KMS-11 (cell line): ENCODE data around the gene COPRS.
A peak's percentile ranks its signal among the peaks of the same experiment; 100 is the strongest.

ENCODE experiments used
- H2AFZ ChIP-seq: fragments of 200-600 bp; sonication (generic); 2 replicates; pipeline ENCODE4 v1.6.1; 2016; ENCODE audit warnings: antibody characterized with exemption, mixed run types, low read depth
- H3K27ac ChIP-seq: fragments of 200-600 bp; sonication (generic); 2 replicates; pipeline ENCODE4 v1.6.1; 2016; ENCODE audit warnings: mild to moderate bottlenecking, mixed run types
- H3K27me3 ChIP-seq: fragments of 200-600 bp; sonication (generic); 2 replicates; pipeline ENCODE4 v1.6.1; 2017; ENCODE audit warnings: mild to moderate bottlenecking, low read depth, mixed run types, moderate library complexity; ENCODE audit not compliant: insufficient read depth
- H3K36me3 ChIP-seq: fragments of 200-600 bp; sonication (generic); 2 replicates; pipeline ENCODE4 v1.6.1; 2017; ENCODE audit warnings: mild to moderate bottlenecking, mixed run types; ENCODE audit not compliant: insufficient read depth
- H3K4me1 ChIP-seq: fragments of 200-600 bp; sonication (generic); 2 replicates; pipeline ENCODE4 v1.6.1; 2016; ENCODE audit warnings: mild to moderate bottlenecking, low read depth, mixed run types; ENCODE audit not compliant: poor library complexity, severe bottlenecking
- H3K4me2 ChIP-seq: fragments of 200-600 bp; sonication (generic); 2 replicates; pipeline ENCODE4 v1.7.0; 2016; ENCODE audit warnings: mild to moderate bottlenecking, mixed run types
- H3K4me3 ChIP-seq: fragments of 200-600 bp; sonication (generic); IDR thresholded peaks from 2 replicates; pipeline ENCODE4 v1.6.1; 2017; ENCODE audit warnings: low read depth, low read length, mixed read lengths; ENCODE audit not compliant: insufficient read depth
- H3K79me2 ChIP-seq: fragments of 200-600 bp; sonication (generic); 2 replicates; pipeline ENCODE4 v1.6.1; 2016; ENCODE audit warnings: low read depth, mixed run types; ENCODE audit not compliant: insufficient read depth
- H3K9ac ChIP-seq: fragments of 200-600 bp; sonication (generic); 2 replicates; pipeline ENCODE4 v1.6.1; 2016; ENCODE audit warnings: mild to moderate bottlenecking, mixed run types
- H4K20me1 ChIP-seq: fragments of 200-600 bp; sonication (generic); 2 replicates; pipeline ENCODE4 v1.6.1; 2016; ENCODE audit warnings: mild to moderate bottlenecking, mixed run types; ENCODE audit not compliant: insufficient read depth
- TF ChIP-seq, protein P1 (sequence below): fragments of 200-600 bp; sonication (generic); conservative IDR thresholded peaks from 2 replicates; pipeline ENCODE4 v1.6.1; 2017; ENCODE audit warnings: low read depth, mild to moderate bottlenecking, antibody characterized with exemption, low read length, moderate library complexity, mixed read lengths

Gene COPRS

DNA sequence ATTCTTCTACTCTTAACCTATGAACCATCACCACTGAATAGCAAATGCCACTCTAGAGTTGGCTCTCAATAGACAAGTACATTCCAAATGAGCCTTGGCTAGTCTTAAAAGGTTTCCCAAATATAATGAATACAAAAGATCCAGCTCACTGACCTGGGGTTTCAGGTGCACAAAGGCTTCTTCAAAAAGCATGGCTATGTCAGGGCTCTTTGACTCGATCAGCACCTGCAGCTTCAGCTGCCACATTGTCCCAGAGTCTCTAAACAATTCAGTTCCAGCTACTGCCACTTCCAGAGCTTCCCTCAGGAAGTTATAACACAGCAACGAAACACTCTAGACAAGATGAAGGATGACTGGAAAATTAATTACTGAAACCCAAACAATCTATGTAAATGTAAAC, 16.0 kb upstream of the COPRS start:
- H3K79me2 ChIP-seq: no peaks in the 10 kb centered on the region
- H4K20me1 ChIP-seq: no peaks in the 10 kb centered on the region
- H3K27ac ChIP-seq: no peak overlapping the region
- H3K4me3 ChIP-seq: no peak overlapping the region
- TF ChIP-seq, protein P1, sequence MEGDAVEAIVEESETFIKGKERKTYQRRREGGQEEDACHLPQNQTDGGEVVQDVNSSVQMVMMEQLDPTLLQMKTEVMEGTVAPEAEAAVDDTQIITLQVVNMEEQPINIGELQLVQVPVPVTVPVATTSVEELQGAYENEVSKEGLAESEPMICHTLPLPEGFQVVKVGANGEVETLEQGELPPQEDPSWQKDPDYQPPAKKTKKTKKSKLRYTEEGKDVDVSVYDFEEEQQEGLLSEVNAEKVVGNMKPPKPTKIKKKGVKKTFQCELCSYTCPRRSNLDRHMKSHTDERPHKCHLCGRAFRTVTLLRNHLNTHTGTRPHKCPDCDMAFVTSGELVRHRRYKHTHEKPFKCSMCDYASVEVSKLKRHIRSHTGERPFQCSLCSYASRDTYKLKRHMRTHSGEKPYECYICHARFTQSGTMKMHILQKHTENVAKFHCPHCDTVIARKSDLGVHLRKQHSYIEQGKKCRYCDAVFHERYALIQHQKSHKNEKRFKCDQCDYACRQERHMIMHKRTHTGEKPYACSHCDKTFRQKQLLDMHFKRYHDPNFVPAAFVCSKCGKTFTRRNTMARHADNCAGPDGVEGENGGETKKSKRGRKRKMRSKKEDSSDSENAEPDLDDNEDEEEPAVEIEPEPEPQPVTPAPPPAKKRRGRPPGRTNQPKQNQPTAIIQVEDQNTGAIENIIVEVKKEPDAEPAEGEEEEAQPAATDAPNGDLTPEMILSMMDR: no peak
- no peak overlapping the region for H3K4me2 ChIP-seq
- H2AFZ ChIP-seq: no peak overlapping the region
- H3K4me1 ChIP-seq: peaks cover 36% of the 10 kb centered on the region
- H3K36me3 ChIP-seq: peaks cover 34% of the 10 kb centered on the region; the same call in 1 of the 2 replicates
- H3K9ac ChIP-seq: no peak overlapping the region
- no peaks in the 10 kb centered on the region for H3K27me3 ChIP-seq

DNA sequence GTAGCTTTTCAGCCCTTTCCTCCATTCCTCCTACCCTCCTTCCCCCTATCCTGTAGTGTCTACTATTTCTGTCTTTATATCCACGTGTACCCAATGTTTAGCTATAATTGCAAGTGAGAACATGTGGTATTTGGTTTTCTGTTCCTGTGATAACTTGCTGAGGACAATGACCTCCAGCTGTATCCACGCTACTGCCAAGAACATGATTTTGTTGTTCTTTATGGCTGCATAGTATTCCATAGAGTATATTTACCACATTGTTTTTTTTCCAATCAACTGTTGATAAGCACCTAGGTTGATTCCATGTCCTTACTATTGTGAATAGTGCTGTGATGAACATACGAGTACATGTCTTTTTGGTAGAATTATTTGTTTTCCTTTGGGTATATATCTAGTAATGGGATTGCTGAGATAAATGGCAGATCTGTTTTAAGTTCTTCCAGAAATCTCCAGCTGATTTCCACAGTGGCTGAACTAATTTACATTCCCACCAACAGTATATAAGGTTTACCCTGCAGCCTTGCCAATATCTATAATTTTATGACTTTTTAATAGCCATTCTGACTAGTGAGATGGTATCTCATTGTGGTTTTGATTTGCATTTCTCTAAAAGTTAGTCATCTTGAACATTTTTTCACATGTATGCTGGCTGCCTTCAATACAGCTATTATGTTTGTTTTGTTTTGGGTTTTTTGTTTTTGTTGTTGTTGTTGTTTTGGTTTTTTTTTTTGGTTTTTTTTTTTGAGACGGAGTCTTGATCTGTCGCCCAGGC, 10.9 kb upstream of the COPRS start:
- peaks cover 22% of the 10 kb centered on the region; the same call in 1 of the 2 replicates for H3K36me3 ChIP-seq

DNA sequence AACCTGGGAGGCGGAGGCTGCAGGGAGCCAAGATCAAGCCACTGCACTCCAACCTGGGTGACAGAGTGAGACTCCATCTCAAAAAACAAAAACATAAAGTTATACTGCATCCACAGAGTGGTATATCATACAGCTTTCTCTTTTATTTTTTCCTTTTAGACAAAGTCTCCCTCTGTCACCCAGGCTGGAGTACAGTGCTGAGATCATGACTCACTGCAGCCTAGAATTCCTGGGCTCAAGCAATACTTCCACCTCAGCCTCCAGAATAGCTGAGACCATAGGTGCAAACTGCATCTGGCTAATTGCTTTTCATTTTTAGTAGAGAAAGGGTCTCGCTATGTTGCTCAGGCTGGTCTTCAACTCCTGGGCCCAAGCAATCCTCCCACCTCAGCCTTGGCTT, 10.0 kb upstream of the COPRS start:
- Histone ChIP-seq H2AFZ (no peak overlapping the region), H3K79me2 (no peaks in the 10 kb centered on the region), H3K4me1 (no peaks in the 10 kb centered on the region), H3K36me3 (peaks cover 16% of the 10 kb centered on the region; the same call in 1 of the 2 replicates), H3K4me2 (no peak overlapping the region), H3K9ac (no peak overlapping the region), H3K27ac (no peak overlapping the region), H3K4me3 (no peak overlapping the region), H4K20me1 (no peaks in the 10 kb centered on the region), H3K27me3 (no peaks in the 10 kb centered on the region)
- TF ChIP-seq, protein P1: no peak

More for the DNA sequence above, 10.9 kb upstream of the COPRS start:
- Histone ChIP-seq H3K4me3 (no peak overlapping the region), H3K9ac (no peak overlapping the region), H3K4me1 (no peaks in the 10 kb centered on the region), H4K20me1 (no peaks in the 10 kb centered on the region), H2AFZ (no peak overlapping the region), H3K4me2 (no peak overlapping the region), H3K27ac (no peak overlapping the region), H3K79me2 (no peaks in the 10 kb centered on the region), H3K27me3 (no peaks in the 10 kb centered on the region)
- TF ChIP-seq, protein P1: no peak

DNA sequence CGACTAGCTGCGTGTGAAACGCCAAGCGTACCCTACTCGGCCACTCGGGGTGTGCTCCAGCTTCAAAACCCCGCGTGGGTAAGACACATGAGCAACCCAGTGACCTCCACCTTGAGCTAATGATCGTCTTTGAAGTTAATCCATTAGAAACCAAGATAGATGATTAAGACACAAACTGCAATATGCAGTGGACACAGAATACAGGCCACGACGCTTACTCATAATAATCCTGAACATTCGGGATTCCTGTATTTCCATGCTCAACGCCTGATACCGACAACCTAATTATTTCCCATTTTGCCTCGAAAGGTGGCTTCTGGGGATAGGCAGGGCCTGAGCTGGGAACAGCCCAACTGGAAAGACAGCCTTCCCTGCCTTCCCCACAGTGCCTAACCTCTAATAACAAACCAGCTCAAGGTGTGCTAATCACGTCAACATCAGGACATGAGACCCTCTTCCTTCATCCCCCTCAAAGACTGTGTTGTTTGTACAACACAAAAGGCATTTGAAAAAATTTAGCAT, 504 bp upstream of the COPRS start:
- H4K20me1 ChIP-seq: no peaks in the 10 kb centered on the region
- H3K27me3 ChIP-seq: no peaks in the 10 kb centered on the region
- H3K27ac ChIP-seq: peak overlapping the region; percentile 2; the same call in 1 of the 2 replicates
- H3K79me2 ChIP-seq: peaks cover 24% of the 10 kb centered on the region; the same call in 1 of the 2 replicates
- H3K9ac ChIP-seq: no peak overlapping the region
- peaks cover 6% of the 10 kb centered on the region; the same call in 1 of the 2 replicates for H3K36me3 ChIP-seq
- H3K4me3 ChIP-seq: no peak overlapping the region
- H3K4me2 ChIP-seq: peak overlapping the region; percentile 83
- H3K4me1 ChIP-seq: peaks cover 28% of the 10 kb centered on the region
- peak overlapping the region; percentile 58; the same call in 1 of the 2 replicates for H2AFZ ChIP-seq
- TF ChIP-seq, protein P1: no peak
